ENCODE data around the gene RNASEH2B.

The RNASEH2B gene

GRCh38 chr13:51000061-51000460 lies 90.5 kb downstream of the RNASEH2B start:
- no peak overlapping the region for H3K9ac ChIP-seq (ENCODE audit: low read depth in 1 of 2, low read length in 2 of 2)

DNA sequence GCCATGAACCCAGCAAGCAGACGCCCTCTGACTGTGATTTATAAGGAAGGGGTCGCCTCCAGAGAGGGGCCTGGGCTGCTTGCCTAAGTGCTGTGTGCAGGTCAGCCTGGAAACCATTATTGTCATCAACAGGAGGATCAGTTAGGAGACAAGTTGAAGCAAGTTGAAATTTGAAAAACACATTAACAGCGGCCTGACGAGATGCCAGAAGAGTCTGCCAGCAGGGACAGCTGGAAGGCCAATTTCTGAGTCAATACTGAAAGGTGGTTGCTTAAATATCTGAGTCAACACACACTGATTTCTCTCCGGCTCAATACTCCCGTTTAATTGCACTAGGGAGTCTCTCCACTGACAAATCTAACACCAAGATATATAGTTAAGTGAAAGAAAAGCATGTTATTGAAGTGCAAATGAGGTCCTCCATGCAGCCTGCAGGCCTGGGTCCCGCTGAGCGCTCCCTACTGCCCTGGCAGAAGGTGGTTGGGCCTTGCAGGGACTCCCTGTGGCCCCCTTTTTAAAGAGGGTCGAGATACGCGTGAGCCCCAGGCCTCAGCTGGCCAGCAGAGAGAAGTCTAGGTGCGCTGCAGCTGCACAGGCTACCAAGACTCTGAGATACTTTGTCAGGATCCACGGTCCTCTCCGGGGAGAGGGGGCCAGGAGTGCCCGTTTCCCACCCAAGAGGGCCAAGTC lies 91.1 kb downstream of the RNASEH2B start:
- no peaks in the 10 kb centered on the region for H3K4me1 ChIP-seq (ENCODE audit: control insufficient read depth in 2 of 2, insufficient read depth in 2 of 2, low read length in 2 of 2)
- no peaks in the 10 kb centered on the region for H3K36me3 ChIP-seq (ENCODE audit: control insufficient read depth in 2 of 2, insufficient read depth in 2 of 2, low read length in 2 of 2)
- no peak overlapping the region for H3K9ac ChIP-seq (ENCODE audit: low read depth in 1 of 2, low read length in 2 of 2)
- no peaks in the 10 kb centered on the region for H3K9me3 ChIP-seq (ENCODE audit: control insufficient read depth in 2 of 2, low read length in 2 of 2)
- no peaks in the 10 kb centered on the region for H3K27me3 ChIP-seq (ENCODE audit: control insufficient read depth in 2 of 2, insufficient read depth in 2 of 2, low read length in 2 of 2)
- H3K4me3 ChIP-seq (ENCODE audit: low read length in 2 of 2) = no peak overlapping the region
- H3K27ac ChIP-seq (ENCODE audit: low read depth in 2 of 2, low read length in 2 of 2) = no peak overlapping the region

More at GRCh38 chr13:51000061-51000460, 90.5 kb downstream of the RNASEH2B start:
- Histone ChIP-seq H3K4me1 (ENCODE audit: control insufficient read depth in 2 of 2, insufficient read depth in 2 of 2, low read length in 2 of 2) (no peaks in the 10 kb centered on the region), H3K27ac (ENCODE audit: low read depth in 2 of 2, low read length in 2 of 2) (no peak overlapping the region), H3K27me3 (ENCODE audit: control insufficient read depth in 2 of 2, insufficient read depth in 2 of 2, low read length in 2 of 2) (no peaks in the 10 kb centered on the region), H3K36me3 (ENCODE audit: control insufficient read depth in 2 of 2, insufficient read depth in 2 of 2, low read length in 2 of 2) (no peaks in the 10 kb centered on the region), H3K9me3 (ENCODE audit: control insufficient read depth in 2 of 2, low read length in 2 of 2) (no peaks in the 10 kb centered on the region), H3K4me3 (ENCODE audit: low read length in 2 of 2) (no peak overlapping the region)

GRCh38 chr13:51001335-51001734 lies 91.7 kb downstream of the RNASEH2B start:
- Histone ChIP-seq H3K9ac (ENCODE audit: low read depth in 1 of 2, low read length in 2 of 2) (no peak overlapping the region), H3K27me3 (ENCODE audit: control insufficient read depth in 2 of 2, insufficient read depth in 2 of 2, low read length in 2 of 2) (no peaks in the 10 kb centered on the region), H3K4me1 (ENCODE audit: control insufficient read depth in 2 of 2, insufficient read depth in 2 of 2, low read length in 2 of 2) (peaks cover 0 to 3% of the 10 kb centered on the region in 2 donors), H3K36me3 (ENCODE audit: control insufficient read depth in 2 of 2, insufficient read depth in 2 of 2, low read length in 2 of 2) (no peaks in the 10 kb centered on the region), H3K9me3 (ENCODE audit: control insufficient read depth in 2 of 2, low read length in 2 of 2) (no peaks in the 10 kb centered on the region), H3K27ac (ENCODE audit: low read depth in 2 of 2, low read length in 2 of 2) (no peak overlapping the region), H3K4me3 (ENCODE audit: low read length in 2 of 2) (no peak overlapping the region)

- no peak overlapping the region for H3K4me3 ChIP-seq (ENCODE audit: low read length in 2 of 2)
- peaks cover 0 to 4% of the 10 kb centered on the region in 2 donors for H3K4me1 ChIP-seq (ENCODE audit: control insufficient read depth in 2 of 2, insufficient read depth in 2 of 2, low read length in 2 of 2)
- H3K36me3 ChIP-seq (ENCODE audit: control insufficient read depth in 2 of 2, insufficient read depth in 2 of 2, low read length in 2 of 2) = no peaks in the 10 kb centered on the region
- H3K9ac ChIP-seq (ENCODE audit: low read depth in 1 of 2, low read length in 2 of 2) = no peak overlapping the region
- no peaks in the 10 kb centered on the region for H3K27me3 ChIP-seq (ENCODE audit: control insufficient read depth in 2 of 2, insufficient read depth in 2 of 2, low read length in 2 of 2)
- no peaks in the 10 kb centered on the region for H3K9me3 ChIP-seq (ENCODE audit: control insufficient read depth in 2 of 2, low read length in 2 of 2)
- H3K27ac ChIP-seq (ENCODE audit: low read depth in 2 of 2, low read length in 2 of 2) = no peak overlapping the region
Measured at GRCh38 chr13:51002736-51003135, 93.1 kb downstream of the RNASEH2B start.

DNA sequence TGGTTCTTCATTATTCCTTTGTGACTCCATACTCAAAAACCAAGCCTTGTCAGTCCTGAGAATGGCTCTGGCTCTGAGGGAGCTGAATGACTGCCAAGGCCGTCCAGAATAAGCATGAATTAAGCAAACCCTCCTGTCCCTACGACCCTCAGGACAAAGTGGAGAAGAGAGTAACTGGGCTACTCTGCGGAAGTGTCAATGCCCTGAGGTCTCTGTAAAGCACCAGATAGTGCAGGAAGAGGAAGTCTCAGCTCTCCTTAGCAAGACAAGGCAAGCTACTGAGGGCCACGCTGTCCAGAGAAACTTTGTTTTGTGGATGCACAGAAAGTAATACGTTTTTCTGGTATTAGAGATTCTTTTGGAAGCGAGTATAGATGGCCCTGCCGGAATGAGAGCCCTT lies 94.1 kb downstream of the RNASEH2B start:
- Histone ChIP-seq H3K36me3 (ENCODE audit: control insufficient read depth in 2 of 2, insufficient read depth in 2 of 2, low read length in 2 of 2) (no peaks in the 10 kb centered on the region), H3K9ac (ENCODE audit: low read depth in 1 of 2, low read length in 2 of 2) (no peak overlapping the region), H3K9me3 (ENCODE audit: control insufficient read depth in 2 of 2, low read length in 2 of 2) (no peaks in the 10 kb centered on the region), H3K4me1 (ENCODE audit: control insufficient read depth in 2 of 2, insufficient read depth in 2 of 2, low read length in 2 of 2) (peaks cover 0 to 4% of the 10 kb centered on the region in 2 donors), H3K27ac (ENCODE audit: low read depth in 2 of 2, low read length in 2 of 2) (no peak overlapping the region), H3K27me3 (ENCODE audit: control insufficient read depth in 2 of 2, insufficient read depth in 2 of 2, low read length in 2 of 2) (no peaks in the 10 kb centered on the region), H3K4me3 (ENCODE audit: low read length in 2 of 2) (no peak overlapping the region)

GRCh38 chr13:51004111-51004865 lies 94.7 kb downstream of the RNASEH2B start:
- peaks cover 0 to 4% of the 10 kb centered on the region in 2 donors for H3K4me1 ChIP-seq (ENCODE audit: control insufficient read depth in 2 of 2, insufficient read depth in 2 of 2, low read length in 2 of 2)
- H3K4me3 ChIP-seq (ENCODE audit: low read length in 2 of 2) = no peak overlapping the region
- no peaks in the 10 kb centered on the region for H3K27me3 ChIP-seq (ENCODE audit: control insufficient read depth in 2 of 2, insufficient read depth in 2 of 2, low read length in 2 of 2)
- H3K36me3 ChIP-seq (ENCODE audit: control insufficient read depth in 2 of 2, insufficient read depth in 2 of 2, low read length in 2 of 2) = no peaks in the 10 kb centered on the region
- no peaks in the 10 kb centered on the region for H3K9me3 ChIP-seq (ENCODE audit: control insufficient read depth in 2 of 2, low read length in 2 of 2)
- no peak overlapping the region for H3K9ac ChIP-seq (ENCODE audit: low read depth in 1 of 2, low read length in 2 of 2)
- H3K27ac ChIP-seq (ENCODE audit: low read depth in 2 of 2, low read length in 2 of 2) = no peak overlapping the region

GRCh38 chr13:51004918-51005460 lies 95.4 kb downstream of the RNASEH2B start:
- Histone ChIP-seq H3K27ac (ENCODE audit: low read depth in 2 of 2, low read length in 2 of 2) (no peak overlapping the region), H3K27me3 (ENCODE audit: control insufficient read depth in 2 of 2, insufficient read depth in 2 of 2, low read length in 2 of 2) (no peaks in the 10 kb centered on the region), H3K9me3 (ENCODE audit: control insufficient read depth in 2 of 2, low read length in 2 of 2) (no peaks in the 10 kb centered on the region), H3K4me1 (ENCODE audit: control insufficient read depth in 2 of 2, insufficient read depth in 2 of 2, low read length in 2 of 2) (peaks cover 0 to 4% of the 10 kb centered on the region in 2 donors), H3K4me3 (ENCODE audit: low read length in 2 of 2) (no peak overlapping the region), H3K36me3 (ENCODE audit: control insufficient read depth in 2 of 2, insufficient read depth in 2 of 2, low read length in 2 of 2) (no peaks in the 10 kb centered on the region), H3K9ac (ENCODE audit: low read depth in 1 of 2, low read length in 2 of 2) (no peak overlapping the region)

DNA sequence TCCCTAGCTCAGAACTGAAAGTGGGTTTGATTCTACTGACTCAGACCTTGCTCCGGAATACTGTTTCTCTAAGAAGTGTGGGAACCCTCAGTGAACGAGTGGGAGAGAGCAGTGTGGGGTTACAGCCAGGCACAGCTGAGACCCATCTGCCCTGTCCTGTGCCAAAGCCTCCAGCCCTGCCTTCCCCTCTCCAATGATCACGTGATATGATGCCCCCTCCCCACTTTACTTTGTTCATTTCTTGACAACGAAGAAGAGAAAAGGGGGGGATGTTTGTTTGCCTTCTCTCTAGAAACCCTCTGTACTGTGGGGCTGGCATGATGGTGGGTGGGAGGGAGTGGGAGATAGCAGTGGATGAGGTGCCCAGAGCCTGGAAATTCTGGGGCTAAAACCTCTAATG lies 96.0 kb downstream of the RNASEH2B start:
- Histone ChIP-seq H3K27me3 (ENCODE audit: control insufficient read depth in 2 of 2, insufficient read depth in 2 of 2, low read length in 2 of 2) (no peaks in the 10 kb centered on the region), H3K9ac (ENCODE audit: low read depth in 1 of 2, low read length in 2 of 2) (no peak overlapping the region), H3K9me3 (ENCODE audit: control insufficient read depth in 2 of 2, low read length in 2 of 2) (no peaks in the 10 kb centered on the region), H3K4me3 (ENCODE audit: low read length in 2 of 2) (no peak overlapping the region), H3K36me3 (ENCODE audit: control insufficient read depth in 2 of 2, insufficient read depth in 2 of 2, low read length in 2 of 2) (no peaks in the 10 kb centered on the region), H3K27ac (ENCODE audit: low read depth in 2 of 2, low read length in 2 of 2) (no peak overlapping the region), H3K4me1 (ENCODE audit: control insufficient read depth in 2 of 2, insufficient read depth in 2 of 2, low read length in 2 of 2) (peaks cover 0 to 4% of the 10 kb centered on the region in 2 donors)
